ENCODE measurements around the gene SLC4A11. TPM values are rescaled to one million over a fixed set of nuclear protein-coding genes. Genes with fewer than 3 reads are reported as not detected.
"Not testable (repeated sequence)": the region's sequence is repeated elsewhere in the genome, so short reads cannot be mapped to it uniquely, and the experiment has no call there.

SLC4A11 gene
- total RNA-seq, 6 donors from 2014 or later = 2.6 to 14.9 (median 5.2) TPM

- H3K4me1 ChIP-seq = no peaks in the 10 kb centered on the region
- no peaks in the 10 kb centered on the region for H3K9me3 ChIP-seq
- peaks cover 24 to 56% (median 48%) of the 10 kb centered on the region in 4 donors for H3K36me3 ChIP-seq
- no peak overlapping the region for H3K27ac ChIP-seq
- no peaks in the 10 kb centered on the region for H3K27me3 ChIP-seq
- H3K4me3 ChIP-seq = no peak overlapping the region
- TF ChIP-seq POLR2A (IDR thresholded peaks at IDR 0.05) (no peak), POLR2AphosphoS5 (IDR thresholded peaks at IDR 0.05) (no peak), CTCF (IDR thresholded peaks at IDR 0.05) (no peak), EP300 (IDR thresholded peaks at IDR 0.05) (no peak)
- DNase-seq (no peak), ATAC-seq (ENCODE audit: low FRiP score in 2 of 2) (no peak)
- 83 to 92% methylated on average over 3 of the region's 3 CpGs for WGBS, 2 donors
These were observed 50.1 kb downstream of the SLC4A11 start for GRCh38 chr20:3188823-3189413.

DNA sequence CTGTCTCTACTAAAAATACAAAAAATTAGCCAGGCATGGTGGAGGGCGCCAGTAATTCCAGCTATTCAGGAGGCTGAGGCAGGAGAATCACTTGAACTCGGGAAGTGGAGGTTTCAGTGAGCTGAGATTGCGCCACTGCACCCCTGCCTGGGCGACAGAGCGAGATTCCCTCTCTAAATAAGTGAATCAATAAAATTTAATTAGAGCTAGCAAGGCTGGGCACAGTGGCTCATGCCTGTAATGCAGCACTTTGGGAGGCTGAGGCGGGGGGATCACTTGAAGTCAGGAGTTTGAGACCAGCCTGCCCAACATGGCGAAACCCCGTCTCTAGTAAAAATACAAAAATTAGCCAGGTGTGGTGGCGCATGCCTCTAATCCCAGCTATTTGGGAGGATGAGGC lies 51.1 kb downstream of the SLC4A11 start:
- not testable (repeated sequence) for H3K9me3 ChIP-seq; H3K4me1 ChIP-seq; DNase-seq; H3K27ac ChIP-seq; H3K27me3 ChIP-seq; H3K4me3 ChIP-seq; ATAC-seq (ENCODE audit: low FRiP score in 2 of 2)
- 96% methylated on average over 9 of the region's 9 CpGs for WGBS, 2 donors
- H3K36me3 ChIP-seq = peaks cover 16 to 46% (median 38%) of the 10 kb centered on the region in 4 donors

- Histone ChIP-seq H3K9me3 (no peaks in the 10 kb centered on the region), H3K27ac (no peak overlapping the region), H3K4me3 (no peak overlapping the region), H3K36me3 (peaks cover 0 to 8% (median 2%) of the 10 kb centered on the region in 4 donors), H3K4me1 (peaks cover 0 to 6% (median 4%) of the 10 kb centered on the region in 4 donors), H3K27me3 (no peaks in the 10 kb centered on the region)
- no peak for DNase-seq
- TF ChIP-seq CTCF (IDR thresholded peaks at IDR 0.05) = no peak
- no peak for ATAC-seq (ENCODE audit: low FRiP score in 2 of 2)
- WGBS, 2 donors = 92 to 94% methylated on average over 3 of the region's 3 CpGs
These were observed 54.9 kb downstream of the SLC4A11 start for GRCh38 chr20:3183896-3184612.

- WGBS, 2 donors = 91 to 98% methylated on average over 5 of the region's 5 CpGs
These were observed 56.6 kb downstream of the SLC4A11 start for GRCh38 chr20:3182429-3182828.

GRCh38 chr20:3181270-3181669 lies 57.7 kb downstream of the SLC4A11 start:
- no peaks in the 10 kb centered on the region for H3K9me3 ChIP-seq
- no peaks in the 10 kb centered on the region for H3K27me3 ChIP-seq
- no peaks in the 10 kb centered on the region for H3K36me3 ChIP-seq
- WGBS, 2 donors = 57 to 77% methylated on average over 5 of the region's 5 CpGs
- DNase-seq = no peak
- no peak for TF ChIP-seq CTCF (IDR thresholded peaks at IDR 0.05)
- no peak for TF ChIP-seq POLR2A (IDR thresholded peaks at IDR 0.05)
- TF ChIP-seq EP300 (IDR thresholded peaks at IDR 0.05) = no peak
- TF ChIP-seq POLR2AphosphoS5 (IDR thresholded peaks at IDR 0.05) = no peak
- no peak overlapping the region for H3K4me3 ChIP-seq
- ATAC-seq (ENCODE audit: low FRiP score in 2 of 2) = no peak
- H3K27ac ChIP-seq = no peak overlapping the region
- H3K4me1 ChIP-seq = peaks cover 0 to 6% (median 4%) of the 10 kb centered on the region in 4 donors

More at GRCh38 chr20:3182429-3182828, 56.6 kb downstream of the SLC4A11 start:
- not testable (repeated sequence) for ATAC-seq (ENCODE audit: low FRiP score in 2 of 2); H3K36me3 ChIP-seq; H3K4me1 ChIP-seq; DNase-seq; H3K9me3 ChIP-seq; H3K4me3 ChIP-seq; H3K27me3 ChIP-seq; H3K27ac ChIP-seq

GRCh38 chr20:3180319-3180718 lies 58.7 kb downstream of the SLC4A11 start:
- H3K4me3 ChIP-seq = no peak overlapping the region
- no peaks in the 10 kb centered on the region for H3K36me3 ChIP-seq
- no peak overlapping the region for H3K27ac ChIP-seq
- DNase-seq (no peak), ATAC-seq (ENCODE audit: low FRiP score in 2 of 2) (no peak)
- no peaks in the 10 kb centered on the region for H3K9me3 ChIP-seq
- no peak for TF ChIP-seq EP300 (IDR thresholded peaks at IDR 0.05)
- no peak for TF ChIP-seq CTCF (IDR thresholded peaks at IDR 0.05)
- TF ChIP-seq POLR2AphosphoS5 (IDR thresholded peaks at IDR 0.05) = no peak
- no peak for TF ChIP-seq POLR2A (IDR thresholded peaks at IDR 0.05)
- peaks cover under 1 to 6% (median 4%) of the 10 kb centered on the region in 4 donors for H3K4me1 ChIP-seq
- 80 to 99% methylated on average over 4 of the region's 4 CpGs for WGBS, 2 donors
- H3K27me3 ChIP-seq = no peaks in the 10 kb centered on the region
